GM18508 (cell line): ENCODE results near the gene SEMA4G.

Source experiments
- ATAC-seq: cut with Tn5 transposase; IDR thresholded peaks from one replicate; pipeline ENCODE4 v1.9.1; 2021; ENCODE audit warnings: moderate number of reproducible peaks; ENCODE audit not compliant: insufficient read depth, unreplicated experiment

SEMA4G gene

DNA sequence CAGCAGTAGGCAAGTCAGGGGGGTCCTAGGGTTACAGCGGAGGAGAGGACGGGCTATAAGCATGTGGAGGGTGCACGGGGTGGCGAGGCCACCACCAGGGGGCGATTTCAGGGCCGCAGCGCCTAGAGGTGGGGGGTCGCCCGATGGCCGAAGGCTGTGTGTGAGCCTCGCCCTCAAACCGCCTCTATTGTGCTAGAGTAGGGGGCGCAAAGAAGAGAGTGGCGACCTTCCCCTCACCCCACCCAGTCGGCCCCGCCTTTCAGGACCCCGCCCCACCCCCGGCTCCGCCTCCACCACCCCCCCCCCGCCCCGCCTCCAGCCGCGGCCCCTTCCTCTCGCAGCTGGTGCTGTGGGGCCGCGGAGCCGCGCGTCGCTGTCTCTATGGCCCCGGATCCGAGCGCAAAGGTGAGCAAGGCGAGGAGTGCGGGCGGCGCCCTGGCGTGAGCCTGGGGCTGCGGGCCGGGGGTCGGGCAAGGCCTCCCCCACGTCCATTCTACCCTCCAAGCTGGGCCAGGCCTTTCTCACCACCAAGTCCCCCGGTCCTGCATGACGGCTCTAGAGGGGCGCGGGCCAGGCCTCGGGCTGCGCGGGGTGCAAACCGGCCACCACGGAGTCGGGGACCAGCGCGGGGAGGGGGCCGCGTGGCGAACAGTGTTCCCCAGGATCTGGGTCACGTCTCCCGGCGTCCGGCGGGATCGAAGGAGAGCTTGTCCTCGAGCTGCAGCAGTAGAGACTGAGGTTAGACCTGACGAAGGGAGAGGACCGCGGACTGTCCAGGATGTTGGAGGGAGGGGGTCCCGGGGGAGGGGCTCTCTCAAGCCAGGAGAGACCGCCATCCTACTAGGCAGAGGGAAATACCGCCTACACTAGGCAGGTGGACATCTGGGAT is at the start of gene SEMA4G:
Gene SEMA4G (plus strand): TSS at position 318 of the 889 bp plus-strand sequence. CDS start 3,409 bp downstream, outside the sequence.
- no peak for ATAC-seq

DNA sequence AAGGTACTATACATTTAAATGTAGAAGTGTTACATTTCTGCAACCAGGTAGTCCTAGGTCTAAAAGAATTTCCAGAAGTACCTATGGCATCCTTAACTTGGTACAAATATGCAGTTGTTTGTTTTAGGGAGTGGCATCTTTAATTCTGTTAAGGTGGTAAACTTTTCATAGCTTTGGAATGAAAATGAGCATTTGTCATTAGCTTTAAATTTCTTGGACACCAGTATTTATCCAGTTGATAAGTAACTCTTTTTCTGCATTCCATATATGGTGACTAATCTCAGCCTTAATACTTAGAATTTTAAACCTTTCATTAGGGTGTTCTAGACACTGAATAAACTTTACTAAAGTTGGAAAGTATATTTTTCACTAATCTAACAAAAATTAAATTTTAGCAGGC is 45.7 kb upstream of the SEMA4G start:
- ATAC-seq: no peak

DNA sequence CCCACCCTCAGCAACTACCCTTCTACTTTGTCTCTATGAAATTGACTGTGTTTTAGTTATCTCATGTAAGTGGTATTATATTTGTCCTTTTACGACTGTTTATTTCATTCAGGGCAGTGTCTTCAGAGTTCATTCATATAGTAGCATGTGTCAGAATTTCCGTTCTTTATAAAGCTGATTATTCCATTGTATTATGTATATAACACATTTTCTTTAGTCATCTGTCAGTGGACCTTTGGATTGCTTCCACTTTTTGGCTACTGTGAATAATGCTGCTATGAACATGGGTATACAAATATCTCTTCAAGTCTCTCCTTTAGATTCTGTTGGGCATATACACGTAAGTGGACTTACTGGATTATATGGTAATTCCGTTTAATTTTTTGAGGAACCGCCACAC is 42.0 kb upstream of the SEMA4G start:
- no peak for ATAC-seq

DNA sequence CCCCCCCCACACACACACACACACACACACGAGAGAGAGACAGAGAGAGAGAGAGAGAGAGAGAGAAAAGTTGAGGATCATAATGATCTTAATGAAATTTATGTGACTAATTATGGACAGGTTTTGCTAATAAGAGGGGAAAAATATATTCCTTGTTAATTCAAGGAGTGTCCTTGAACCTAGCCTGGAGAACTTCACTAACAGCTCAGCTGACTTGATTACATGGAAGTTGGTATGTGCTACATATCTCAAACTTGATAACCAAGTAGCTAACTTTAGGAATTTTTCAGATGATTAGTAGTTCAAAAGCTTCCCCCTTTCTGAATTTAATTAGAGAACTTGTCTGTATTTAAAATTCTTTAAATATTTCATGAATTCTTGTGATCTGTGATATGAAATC is 41.3 kb upstream of the SEMA4G start:
- ATAC-seq: no peak

- ATAC-seq: no peak
Observed at GRCh38 chr10:100930368-100930767, 38.9 kb upstream of the SEMA4G start.

- ATAC-seq: no peak
Observed at GRCh38 chr10:100934084-100934659, 35.1 kb upstream of the SEMA4G start.

DNA sequence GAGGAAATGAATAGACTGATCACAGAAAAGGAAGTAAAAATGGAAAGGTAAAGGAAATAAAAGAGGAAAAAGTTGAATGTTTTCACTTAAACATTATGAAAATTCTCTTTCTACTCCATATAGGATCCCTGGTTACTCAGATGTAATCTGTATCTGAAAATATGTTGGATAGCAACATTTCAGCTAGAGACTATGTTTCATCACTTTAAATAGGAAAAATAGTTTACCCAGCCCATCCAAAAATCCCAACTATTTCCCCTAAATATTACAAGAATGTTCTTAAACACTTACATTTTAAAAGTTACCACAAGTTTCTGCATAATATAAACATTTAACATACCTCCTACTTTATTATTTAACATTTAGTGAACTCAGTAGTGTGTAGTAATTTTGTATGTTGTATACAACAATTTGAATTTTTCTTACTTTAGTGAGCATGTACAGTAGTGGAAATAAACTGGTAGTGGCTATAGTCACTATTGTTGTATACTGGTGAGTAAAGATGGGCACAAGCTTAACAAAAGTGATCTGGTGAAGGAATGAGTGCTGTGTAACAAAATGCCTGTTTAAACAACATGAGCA is 29.4 kb upstream of the SEMA4G start:
- no peak for ATAC-seq

DNA sequence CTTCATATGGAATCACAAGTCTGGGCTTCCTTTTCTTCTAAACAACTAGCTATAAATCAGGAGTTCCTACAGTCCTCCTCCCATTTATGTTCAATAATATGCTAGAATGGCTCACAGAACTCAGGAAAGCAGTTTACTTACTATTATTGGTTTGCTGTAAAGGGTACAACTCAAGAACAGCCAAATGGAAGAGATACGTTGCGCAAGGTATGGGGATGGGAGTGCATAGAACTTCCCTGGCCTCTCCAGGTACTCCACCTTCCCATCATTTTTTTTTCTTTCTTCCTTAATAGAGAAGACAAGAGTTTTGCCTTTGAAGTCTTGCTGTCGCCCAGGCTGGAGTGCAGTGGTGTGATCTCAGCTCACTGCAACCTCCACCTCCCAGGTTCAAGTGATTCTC is 27.1 kb upstream of the SEMA4G start:
- no peak for ATAC-seq

GRCh38 chr10:100943508-100943907 is 25.8 kb upstream of the SEMA4G start:
- no peak for ATAC-seq

DNA sequence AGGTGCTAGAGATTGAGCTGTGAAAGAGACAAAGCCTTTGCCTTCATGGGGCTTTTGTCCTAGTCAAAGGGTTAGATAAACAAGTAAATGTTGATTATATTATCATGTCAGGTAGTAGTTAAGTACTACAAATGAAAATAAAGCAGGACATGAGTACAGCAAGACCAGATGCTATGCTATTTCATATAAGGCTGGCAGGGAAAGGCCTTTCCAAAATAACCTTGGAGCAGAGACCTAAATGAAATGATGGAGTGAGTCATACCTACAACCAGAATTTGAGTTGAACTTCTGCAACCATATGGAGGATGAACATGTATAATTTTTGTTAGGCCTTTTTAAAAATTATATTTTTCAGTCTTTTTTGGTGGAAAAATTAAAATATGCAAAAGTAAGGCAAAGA is 23.6 kb upstream of the SEMA4G start:
- ATAC-seq: no peak

GRCh38 chr10:100948916-100949315 is 20.4 kb upstream of the SEMA4G start:
- no peak for ATAC-seq

DNA sequence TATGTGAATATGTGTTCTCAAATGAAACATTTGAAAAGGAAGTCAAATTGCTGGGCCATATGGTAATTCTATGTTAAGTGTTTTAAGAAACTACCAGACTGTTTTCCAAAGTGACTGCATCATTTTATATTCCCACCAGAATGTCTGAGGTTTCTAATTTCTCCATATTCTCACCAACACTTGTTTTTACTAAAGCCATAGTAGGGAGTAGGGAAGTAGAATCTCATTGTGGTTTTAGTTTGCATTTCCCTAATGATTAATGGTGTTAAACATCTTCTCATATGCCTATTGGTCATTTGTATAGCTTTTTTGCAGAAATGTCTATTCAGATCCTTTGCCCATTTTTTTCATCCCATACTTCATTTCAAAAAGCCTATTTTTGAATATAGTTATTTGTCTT is 9.1 kb upstream of the SEMA4G start:
- ATAC-seq: no peak

DNA sequence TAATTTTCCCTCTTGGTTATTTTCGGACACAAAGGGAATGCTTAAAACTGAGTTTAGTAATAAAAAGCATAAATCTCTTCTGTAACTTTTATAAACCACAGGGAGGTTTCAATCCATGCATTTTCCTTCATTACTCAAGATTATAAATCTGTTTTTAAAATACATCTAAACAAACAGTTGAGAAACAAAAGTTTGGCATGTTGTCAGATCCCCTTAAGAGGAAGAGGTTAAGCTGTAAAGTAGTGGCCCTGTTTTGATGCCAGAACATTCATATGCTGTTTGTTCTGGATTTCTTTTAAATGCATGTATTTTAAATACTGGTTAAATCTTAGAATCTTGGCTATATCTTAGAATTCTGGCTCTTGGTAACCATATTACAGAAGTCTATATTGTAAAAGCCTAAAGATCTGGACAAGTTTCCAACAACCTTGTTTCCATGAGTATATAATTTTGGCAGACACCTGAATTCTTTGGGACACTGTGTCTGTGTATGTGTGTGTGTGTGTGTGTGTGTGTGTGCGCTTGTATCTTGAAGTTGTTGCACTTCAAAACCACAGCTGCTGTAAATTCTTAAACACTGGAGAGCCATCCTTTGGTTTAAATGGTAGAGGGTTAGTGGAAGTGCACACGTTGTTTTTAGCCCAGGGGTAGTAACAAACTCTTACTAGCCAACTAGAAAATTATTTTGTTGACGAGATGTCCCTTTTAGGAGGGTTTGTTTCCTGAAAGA is 6.8 kb upstream of the SEMA4G start:
- ATAC-seq: no peak

- ATAC-seq: no peak
Observed at GRCh38 chr10:100963826-100964225, 5.5 kb upstream of the SEMA4G start.

DNA sequence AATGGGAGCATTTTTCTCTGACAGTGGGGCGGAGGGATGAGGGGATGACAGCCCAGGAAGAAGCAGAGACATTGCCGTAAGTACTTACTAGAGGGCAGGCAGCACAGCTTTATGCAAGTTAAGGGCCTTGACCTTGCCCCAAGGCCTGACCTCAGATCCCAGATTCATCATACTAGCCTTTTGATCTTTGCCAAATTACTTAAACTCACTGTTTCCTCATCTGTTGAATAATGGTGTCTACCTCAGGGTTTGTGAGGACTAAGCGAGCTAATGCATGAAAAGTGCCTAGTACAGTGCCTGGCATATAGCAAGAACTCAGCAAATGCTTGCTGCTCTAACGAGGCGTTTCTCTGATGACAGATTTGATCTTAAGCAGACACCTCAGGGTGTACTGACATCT is 3.5 kb upstream of the SEMA4G start:
- ATAC-seq: no peak

- ATAC-seq: no peak
Observed at GRCh38 chr10:100966887-100967286, 2.4 kb upstream of the SEMA4G start.

DNA sequence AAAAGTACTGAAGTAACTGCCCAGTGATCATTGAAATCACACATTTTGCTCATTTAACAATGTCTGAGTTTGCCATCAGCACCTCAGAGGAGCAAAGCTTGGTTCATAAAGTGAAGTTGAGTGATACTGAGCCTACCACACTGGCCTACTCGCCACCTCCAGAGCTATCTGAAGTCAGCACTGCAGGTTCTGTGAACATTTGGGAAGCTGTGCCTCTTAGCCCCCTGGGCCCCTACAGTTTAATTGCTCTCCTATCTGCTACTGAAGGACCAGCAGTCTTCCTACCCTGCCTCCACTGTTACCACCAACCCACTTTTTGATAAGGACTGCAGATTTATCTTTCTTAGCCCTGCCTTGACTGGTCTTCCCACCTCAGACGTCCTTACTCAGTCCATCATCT is 2.0 kb upstream of the SEMA4G start:
- ATAC-seq: no peak

GRCh38 chr10:100968062-100968736 is 1.1 kb upstream of the SEMA4G start:
- ATAC-seq: no peak

DNA sequence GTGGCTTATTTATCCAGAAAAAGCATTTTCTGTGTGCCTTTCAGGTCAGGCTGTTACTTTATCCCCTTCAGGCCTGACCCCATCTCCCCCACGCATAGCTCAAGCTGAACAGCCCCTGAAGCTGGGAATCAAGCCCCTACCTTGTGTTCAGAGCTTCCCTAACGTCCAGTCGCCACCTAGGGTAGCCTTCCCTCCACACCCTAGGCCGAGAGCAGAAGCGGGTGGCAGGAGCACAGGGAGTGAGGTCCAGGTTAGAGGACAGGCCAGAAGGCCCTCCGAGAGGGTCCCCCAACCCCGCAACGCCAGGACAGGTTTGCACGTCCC is 479 bp upstream of the SEMA4G start:
- no peak for ATAC-seq

GRCh38 chr10:100970076-100970913 is 991 bp downstream of the SEMA4G start:
- ATAC-seq: no peak
